Measurements from ENCODE around the gene SAMD7.
A peak's percentile ranks its signal among the peaks of the same experiment; 100 is the strongest.

The SAMD7 gene

GRCh38 chr3:169911272-169911671 lies at the start of gene SAMD7:
SAMD7 (plus strand) TSS chr3:169911572; CDS start chr3:169919499, 7,927 bp downstream.
- DNase-seq: no peak

GRCh38 chr3:169861871-169862270 lies 49.5 kb upstream of the SAMD7 start:
- DNase-seq: no peak

- DNase-seq: peak; percentile 75
Observed at GRCh38 chr3:169863458-169863899, 47.9 kb upstream of the SAMD7 start.

- DNase-seq: no peak
Observed at GRCh38 chr3:169864270-169864669, 47.1 kb upstream of the SAMD7 start.

- DNase-seq: peak; percentile 38
Observed at GRCh38 chr3:169865176-169865767, 46.1 kb upstream of the SAMD7 start.

GRCh38 chr3:169867584-169868210 lies 43.7 kb upstream of the SAMD7 start:
- DNase-seq: no peak

GRCh38 chr3:169868369-169868768 lies 43.0 kb upstream of the SAMD7 start:
- DNase-seq: no peak

GRCh38 chr3:169869484-169870220 lies 41.7 kb upstream of the SAMD7 start, which contains the start of gene LRRC31:
LRRC31 (minus strand) TSS chr3:169869935; CDS start chr3:169869807, 128 bp downstream.
- DNase-seq: no peak

GRCh38 chr3:169871129-169871886 lies 40.1 kb upstream of the SAMD7 start:
- DNase-seq: peak; percentile 39

- no peak for DNase-seq
Observed at GRCh38 chr3:169879013-169879557, 32.3 kb upstream of the SAMD7 start.

- DNase-seq: no peak
Observed at GRCh38 chr3:169879845-169880575, 31.4 kb upstream of the SAMD7 start.

- DNase-seq: no peak
Observed at GRCh38 chr3:169880576-169881250, 30.7 kb upstream of the SAMD7 start.

GRCh38 chr3:169886671-169887070 lies 24.7 kb upstream of the SAMD7 start:
- no peak for DNase-seq

GRCh38 chr3:169891886-169892285 lies 19.5 kb upstream of the SAMD7 start:
- no peak for DNase-seq

- DNase-seq: no peak
Observed at GRCh38 chr3:169894110-169894509, 17.3 kb upstream of the SAMD7 start.

GRCh38 chr3:169895072-169895471 lies 16.3 kb upstream of the SAMD7 start:
- no peak for DNase-seq

GRCh38 chr3:169897284-169897683 lies 14.1 kb upstream of the SAMD7 start:
- no peak for DNase-seq

- DNase-seq: no peak
Observed at GRCh38 chr3:169901453-169901852, 9.9 kb upstream of the SAMD7 start.

- DNase-seq: no peak
Observed at GRCh38 chr3:169905404-169905803, 6.0 kb upstream of the SAMD7 start.

GRCh38 chr3:169907476-169907875 lies 3.9 kb upstream of the SAMD7 start:
- DNase-seq: no peak

- DNase-seq: no peak
Observed at GRCh38 chr3:169907944-169908343, 3.4 kb upstream of the SAMD7 start.

GRCh38 chr3:169913323-169913722 lies 2.0 kb downstream of the SAMD7 start:
- no peak for DNase-seq
